Right kidney (tissue), 1 donor: Measurements from ENCODE around the gene TMEM184A.
A peak's percentile ranks its signal among the peaks of the same experiment; 100 is the strongest.

Experiments used
- DNase-seq: peaks from one replicate; pipeline ENCODE4 v3.0.0-alpha.2; 2016

TMEM184A gene

GRCh38 chr7:1539181-1539881 lies 16.7 kb downstream of the TMEM184A start:
- DNase-seq, result peak; percentile 9

GRCh38 chr7:1538544-1539180 lies 17.3 kb downstream of the TMEM184A start:
- DNase-seq, result no peak

GRCh38 chr7:1537535-1538412 lies 18.2 kb downstream of the TMEM184A start:
- DNase-seq, result peak; percentile 78

- DNase-seq, result peak; percentile 81
These were observed 19.1 kb downstream of the TMEM184A start for GRCh38 chr7:1536743-1537534.

- peak; percentile 74 for DNase-seq
These were observed 19.6 kb downstream of the TMEM184A start for GRCh38 chr7:1536455-1536742.

GRCh38 chr7:1535701-1536454 lies 20.1 kb downstream of the TMEM184A start:
- peak; percentile 35 for DNase-seq

- DNase-seq, result no peak
These were observed 20.9 kb downstream of the TMEM184A start for GRCh38 chr7:1535100-1535458.

- no peak for DNase-seq
These were observed 21.5 kb downstream of the TMEM184A start for GRCh38 chr7:1534330-1535099.

- DNase-seq, result no peak
These were observed 22.3 kb downstream of the TMEM184A start for GRCh38 chr7:1533547-1534329.

- no peak for DNase-seq
These were observed 22.8 kb downstream of the TMEM184A start for GRCh38 chr7:1533255-1533546.

- DNase-seq, result peak; percentile 60
These were observed 23.4 kb downstream of the TMEM184A start for GRCh38 chr7:1532456-1533254.

GRCh38 chr7:1531979-1532455 lies 24.0 kb downstream of the TMEM184A start:
- DNase-seq, result no peak

GRCh38 chr7:1531263-1531978 lies 24.6 kb downstream of the TMEM184A start:
- DNase-seq, result peak; percentile 70

- no peak for DNase-seq
These were observed 25.1 kb downstream of the TMEM184A start for GRCh38 chr7:1530946-1531262.

GRCh38 chr7:1529383-1530116 lies 26.5 kb downstream of the TMEM184A start:
- no peak for DNase-seq

GRCh38 chr7:1526271-1526754 lies 29.7 kb downstream of the TMEM184A start:
- DNase-seq, result no peak

- no peak for DNase-seq
These were observed 30.6 kb downstream of the TMEM184A start for GRCh38 chr7:1525409-1525808.

- DNase-seq, result no peak
These were observed 32.2 kb downstream of the TMEM184A start for GRCh38 chr7:1523844-1524243.
